Cerebellar cortex (tissue), 1 donor: ENCODE measurements around the gene DIO3.
"Not testable (repeated sequence)": the region's sequence is repeated elsewhere in the genome, so short reads cannot be mapped to it uniquely, and the experiment has no call there.

Experiments used
- DNase-seq: peaks from one replicate; pipeline ENCODE4 v3.0.0-alpha.2; 2015; ENCODE audit warnings: low spot score

Gene DIO3

DNA sequence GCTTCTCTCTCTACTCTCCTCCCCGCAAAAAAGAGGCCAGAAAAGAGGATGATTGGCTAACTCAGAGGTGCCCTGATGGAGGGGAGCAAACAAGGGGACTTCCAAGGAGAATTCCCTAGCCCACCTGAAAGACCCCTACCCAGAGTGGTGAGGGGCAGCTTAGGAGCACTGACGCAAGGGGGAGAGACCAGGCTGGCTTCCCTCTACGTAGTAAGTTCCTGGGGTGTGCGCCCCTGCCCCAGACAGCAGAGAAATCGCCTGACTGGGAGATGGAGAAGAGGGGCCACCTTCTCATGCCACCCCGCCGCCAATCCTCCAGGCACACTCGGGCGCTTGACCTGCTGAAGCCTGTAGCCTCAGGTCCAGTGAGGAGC is 2.1 kb upstream of the DIO3 start:
- DNase-seq, result no peak

- DNase-seq, result no peak
These were observed 1.4 kb upstream of the DIO3 start for GRCh38 chr14:101559624-101560533.

DNA sequence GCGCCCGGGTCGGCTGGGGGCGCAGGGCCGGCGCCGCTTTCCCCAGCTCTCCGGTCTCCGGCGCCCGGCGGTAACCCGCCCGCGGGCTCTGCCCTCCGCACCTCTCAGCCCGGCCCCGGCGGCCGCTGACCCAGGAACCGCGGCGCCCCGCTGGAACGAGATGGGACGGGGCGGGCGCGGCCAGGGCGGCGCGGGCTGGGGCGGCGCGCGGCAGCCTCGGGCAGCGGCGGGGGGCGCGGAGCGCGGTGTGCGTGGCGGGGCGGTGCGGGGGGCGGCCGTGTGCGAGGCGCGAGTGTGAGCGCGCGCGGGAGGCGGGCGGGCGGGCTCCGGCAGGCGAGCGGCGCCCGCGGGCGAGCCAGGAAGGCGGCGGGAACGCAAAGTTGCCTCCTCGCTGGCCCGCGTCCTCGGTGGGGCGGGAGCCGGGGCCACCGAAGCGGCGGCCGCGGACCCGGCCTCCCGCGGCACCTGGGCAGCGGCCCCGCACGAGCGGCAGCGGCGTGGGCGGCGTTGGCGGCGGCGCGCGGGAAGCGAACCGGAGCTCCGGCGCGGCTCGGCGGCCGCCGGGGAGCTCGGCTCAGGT is 671 bp upstream of the DIO3 start:
- no peak for DNase-seq

DNA sequence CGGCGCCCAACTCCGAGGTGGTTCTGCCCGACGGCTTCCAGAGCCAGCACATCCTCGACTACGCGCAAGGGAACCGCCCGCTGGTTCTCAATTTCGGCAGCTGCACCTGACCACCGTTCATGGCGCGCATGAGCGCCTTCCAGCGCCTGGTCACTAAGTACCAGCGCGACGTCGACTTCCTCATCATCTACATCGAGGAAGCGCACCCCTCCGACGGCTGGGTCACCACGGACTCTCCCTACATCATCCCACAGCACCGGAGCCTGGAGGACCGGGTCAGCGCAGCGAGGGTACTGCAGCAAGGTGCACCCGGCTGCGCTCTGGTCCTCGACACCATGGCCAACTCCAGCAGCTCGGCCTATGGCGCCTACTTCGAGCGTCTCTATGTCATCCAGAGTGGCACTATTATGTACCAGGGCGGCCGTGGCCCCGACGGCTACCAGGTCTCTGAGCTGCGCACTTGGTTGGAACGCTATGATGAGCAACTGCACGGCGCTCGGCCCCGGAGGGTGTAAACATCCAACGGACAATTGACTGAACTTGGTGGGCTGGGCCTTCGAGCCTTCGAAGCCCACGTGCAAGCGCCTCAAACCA is 699 bp downstream of the DIO3 start:
- DNase-seq, result no peak

DNA sequence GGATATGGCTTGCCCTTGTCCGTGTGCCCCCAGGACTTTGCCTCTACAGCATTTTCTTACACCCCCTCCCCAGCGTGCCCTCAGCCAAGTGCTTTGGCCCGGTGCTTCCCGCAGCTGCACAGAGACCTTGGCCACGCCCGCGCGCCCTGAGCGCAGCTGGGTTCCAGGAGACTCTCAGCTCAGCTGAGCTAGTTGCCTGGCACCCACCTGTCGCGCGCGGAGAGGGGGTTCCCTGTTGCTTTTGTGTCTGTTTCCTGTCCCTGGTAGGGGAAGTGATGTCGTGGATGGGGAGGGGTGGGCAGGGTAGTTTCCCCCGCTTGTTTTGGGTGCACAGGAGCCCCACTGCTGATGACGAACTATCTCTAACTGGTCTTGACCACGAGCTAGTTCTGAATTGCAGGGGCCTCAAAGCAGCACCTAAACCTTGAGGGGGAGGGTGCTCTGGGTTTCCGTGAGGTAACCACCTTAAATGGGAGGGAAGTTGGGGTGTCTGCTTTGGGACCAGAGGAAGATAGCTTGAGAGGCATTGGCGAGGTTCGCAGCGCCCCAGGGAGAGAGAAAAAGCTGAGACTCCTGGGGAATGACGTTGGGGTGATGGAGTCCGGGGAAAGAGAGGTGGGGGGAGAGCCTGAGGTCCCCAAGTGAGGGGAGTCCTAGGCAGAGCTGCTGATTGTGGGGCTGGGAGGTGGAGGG is 1.5 kb downstream of the DIO3 start:
- no peak for DNase-seq

- no peak for DNase-seq
These were observed 2.0 kb downstream of the DIO3 start for GRCh38 chr14:101563352-101563653.

DNA sequence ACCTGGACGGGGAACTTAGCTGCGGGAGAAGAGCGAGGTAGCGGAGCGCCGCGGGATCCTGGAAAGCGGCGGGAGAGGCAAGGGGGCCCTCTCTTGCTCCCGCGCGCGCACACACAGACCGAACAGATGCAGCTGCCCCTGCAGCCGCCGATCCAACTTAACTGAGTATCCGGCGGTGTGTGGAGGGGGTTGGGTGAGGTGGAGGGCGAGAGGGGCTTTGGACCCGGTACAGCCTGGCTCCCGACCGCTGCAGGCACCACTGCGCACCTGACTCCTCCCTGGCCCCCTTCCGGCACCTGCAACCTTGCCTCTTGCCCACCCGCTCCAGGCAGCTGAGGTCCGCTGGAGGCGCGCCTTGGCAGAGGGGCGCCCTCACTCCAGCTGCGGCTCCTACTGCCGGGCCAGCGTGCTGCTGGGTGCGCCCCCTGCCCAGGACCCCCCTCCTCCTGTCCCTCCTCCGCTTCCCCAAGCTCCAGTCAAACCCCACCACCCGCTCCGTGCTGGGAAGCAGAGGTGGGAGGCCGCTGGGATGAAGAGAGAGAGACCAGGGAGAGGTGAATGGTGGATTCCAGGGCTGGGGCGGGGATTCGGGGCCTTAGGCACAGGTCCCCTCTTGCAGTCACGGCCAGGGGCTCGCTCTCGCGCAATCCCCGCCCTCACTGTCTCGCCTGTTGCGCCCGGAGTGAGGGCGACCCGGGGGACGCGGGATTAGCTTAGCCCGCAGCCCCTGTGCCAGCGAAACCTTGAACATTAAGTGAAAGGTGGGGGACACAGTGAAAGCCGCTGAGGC is 2.6 kb downstream of the DIO3 start:
- no peak for DNase-seq

DNA sequence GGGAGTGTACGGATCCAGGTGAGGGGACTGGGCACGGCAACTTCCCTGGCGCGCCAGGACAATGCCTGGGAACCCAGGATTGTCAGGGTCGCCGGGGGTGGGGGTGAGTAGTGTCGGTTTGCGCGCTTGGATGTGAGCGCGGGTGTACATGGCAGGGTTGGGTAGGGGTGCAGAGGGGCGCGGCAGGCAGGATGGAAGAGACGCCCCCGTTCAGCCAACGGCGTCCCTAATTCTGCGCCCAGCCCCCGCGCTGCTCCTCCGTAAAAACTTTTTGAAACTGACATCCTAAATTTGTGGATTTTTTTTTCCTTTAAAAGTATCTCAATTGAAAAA is 3.1 kb downstream of the DIO3 start:
- DNase-seq, result no peak

DNA sequence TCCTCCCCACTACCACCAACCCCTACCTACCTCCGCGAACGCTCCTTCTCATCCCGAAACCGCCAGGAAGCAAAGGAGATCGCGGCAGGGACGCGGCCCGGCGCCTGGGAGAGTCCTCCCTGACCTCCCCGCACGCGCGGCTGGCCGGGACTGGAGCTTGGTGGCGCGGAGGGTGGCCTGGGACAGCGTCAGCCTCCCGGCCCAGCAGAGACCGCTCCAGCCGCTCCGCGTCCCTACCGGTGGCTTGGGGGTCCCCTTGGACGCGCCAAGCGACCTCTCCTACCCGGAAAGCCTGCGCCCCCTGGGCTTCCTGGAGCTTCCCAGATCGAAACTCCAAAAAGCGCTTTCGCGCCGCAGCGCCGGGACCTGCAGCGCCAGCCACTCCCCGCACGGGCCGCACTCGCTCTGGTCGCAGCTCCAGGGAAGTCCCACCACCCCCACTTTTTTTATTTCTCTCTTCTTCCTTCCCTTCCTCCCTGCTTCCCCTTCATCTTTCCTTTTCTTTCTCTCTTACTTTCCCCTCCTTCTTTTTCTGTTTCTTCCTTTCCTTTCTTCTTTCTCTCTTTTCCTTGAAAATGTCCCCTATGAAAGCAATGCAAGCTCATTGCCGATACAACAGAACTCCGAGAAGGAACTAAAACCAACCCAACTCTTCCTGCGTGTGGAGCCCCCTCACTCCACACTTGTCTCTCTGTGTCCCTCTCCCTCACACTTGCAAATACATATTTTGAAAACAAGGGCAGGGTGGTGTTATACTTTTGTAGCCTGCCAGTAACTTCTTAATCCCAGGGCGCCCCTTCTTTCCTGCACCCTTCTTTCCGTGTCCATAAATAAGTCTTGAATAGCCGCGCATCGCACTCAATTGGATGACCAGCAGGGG is 3.8 kb downstream of the DIO3 start:
- DNase-seq, result no peak

DNA sequence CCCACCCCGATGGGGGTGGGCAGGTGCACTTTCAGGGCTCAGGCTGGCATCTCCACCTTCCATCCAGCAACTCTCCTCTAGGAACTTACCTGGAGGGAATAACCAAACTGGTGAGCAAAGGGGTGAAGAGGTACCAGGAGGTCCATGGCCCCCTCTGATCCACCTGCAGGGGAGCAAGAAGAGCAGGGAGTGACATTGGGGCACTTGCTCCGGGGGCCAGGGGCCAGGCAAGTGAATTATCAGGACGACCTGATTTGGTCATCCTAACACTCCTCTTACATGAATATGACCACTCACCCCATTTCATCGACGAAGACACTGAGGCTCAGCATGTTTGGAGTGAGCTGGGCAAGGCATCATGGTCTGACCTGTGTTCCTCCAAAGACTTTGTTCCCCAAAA is 6.0 kb downstream of the DIO3 start:
- no peak for DNase-seq

DNA sequence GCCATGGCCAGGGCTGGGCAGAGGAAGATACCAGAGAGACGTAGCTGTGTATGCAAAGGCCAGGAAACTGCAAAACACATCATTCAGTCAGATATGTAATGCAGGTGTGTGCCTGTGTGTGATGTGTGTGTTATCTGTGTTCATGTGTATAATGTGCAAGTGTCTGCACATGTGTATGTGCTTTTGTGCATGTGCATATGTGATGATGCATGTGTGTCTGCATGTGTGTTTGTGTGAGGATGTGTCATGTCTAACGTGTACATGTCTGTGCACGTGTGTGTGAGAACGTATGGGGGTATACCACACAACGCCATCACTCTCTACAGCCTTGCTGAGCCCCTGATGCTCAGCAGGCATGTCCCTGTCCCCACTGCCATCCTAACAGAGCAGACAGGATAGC is 9.7 kb downstream of the DIO3 start:
- DNase-seq, result no peak

GRCh38 chr14:101572526-101572925 is 11.2 kb downstream of the DIO3 start:
- not testable (repeated sequence) for DNase-seq

DNA sequence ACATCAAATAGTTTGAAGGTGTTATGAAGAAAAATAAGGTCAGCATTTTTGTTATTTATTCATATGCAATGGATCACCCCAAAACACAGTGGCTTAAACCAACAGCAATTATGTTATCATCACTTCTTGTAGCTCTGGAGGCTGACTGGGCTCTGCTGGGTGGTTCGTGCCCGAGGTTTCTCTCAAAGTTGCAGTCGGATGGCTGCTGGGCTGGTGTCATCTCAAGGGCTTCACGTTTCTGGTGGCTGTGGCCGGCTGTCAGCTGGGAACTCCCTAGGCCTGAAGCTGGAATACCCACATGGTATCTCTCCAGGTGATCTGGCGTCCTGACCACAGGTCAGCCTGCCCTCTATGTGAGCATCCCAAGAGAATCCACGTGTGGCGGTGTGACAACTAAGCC is 12.0 kb downstream of the DIO3 start:
- no peak for DNase-seq

DNA sequence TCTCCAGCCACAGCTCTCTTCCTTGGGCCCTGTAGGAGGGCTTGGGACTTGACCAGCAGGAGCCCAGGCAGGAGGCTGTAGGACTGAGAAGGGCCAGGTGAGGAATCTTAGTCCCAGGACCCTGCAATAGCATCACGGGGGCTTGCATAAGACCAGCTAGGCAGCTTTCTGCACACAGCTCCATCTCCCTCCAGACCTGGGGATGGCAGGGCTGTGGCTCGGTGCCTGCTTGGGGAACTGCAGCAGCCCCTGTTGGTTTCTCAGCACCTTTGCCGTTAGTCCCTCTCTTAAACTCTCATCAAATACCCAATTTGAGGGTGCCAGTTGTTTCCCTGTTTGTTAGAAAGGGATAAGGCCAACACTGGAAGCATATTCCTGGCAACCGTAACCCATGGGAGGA is 14.3 kb downstream of the DIO3 start:
- no peak for DNase-seq

DNA sequence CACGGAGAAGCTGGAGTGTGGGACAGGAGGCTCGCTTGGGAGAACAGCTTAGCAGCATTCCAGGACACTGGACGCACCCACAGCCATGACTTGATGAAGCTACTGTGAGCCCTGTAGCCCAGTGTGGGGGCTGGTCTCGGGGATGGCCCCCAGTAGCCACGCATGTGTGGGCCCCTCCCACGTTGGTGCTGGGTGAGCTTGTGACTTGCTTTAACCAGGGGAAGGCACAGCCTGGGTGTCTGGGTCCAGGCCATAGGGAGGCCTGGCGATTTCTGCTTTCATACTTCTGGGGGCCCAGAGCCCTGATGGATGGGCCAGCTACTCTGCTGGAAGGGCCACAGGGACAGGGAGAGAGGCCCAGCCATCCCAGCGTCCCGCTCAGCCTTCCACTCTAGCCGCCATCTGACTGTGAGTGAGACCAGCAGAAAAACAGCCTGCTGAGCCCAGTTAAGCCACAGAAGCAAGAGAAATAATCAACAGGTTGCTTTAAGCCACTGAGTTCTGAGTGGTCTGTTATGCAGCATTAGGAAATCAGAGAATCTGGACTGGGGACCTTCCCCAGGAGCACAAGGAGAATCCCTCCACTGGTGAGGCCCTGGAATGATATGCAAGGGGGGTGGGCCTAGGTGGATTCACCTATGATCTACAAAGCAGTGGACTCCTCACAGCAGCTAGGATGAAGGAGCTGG is 16.1 kb downstream of the DIO3 start:
- no peak for DNase-seq

DNA sequence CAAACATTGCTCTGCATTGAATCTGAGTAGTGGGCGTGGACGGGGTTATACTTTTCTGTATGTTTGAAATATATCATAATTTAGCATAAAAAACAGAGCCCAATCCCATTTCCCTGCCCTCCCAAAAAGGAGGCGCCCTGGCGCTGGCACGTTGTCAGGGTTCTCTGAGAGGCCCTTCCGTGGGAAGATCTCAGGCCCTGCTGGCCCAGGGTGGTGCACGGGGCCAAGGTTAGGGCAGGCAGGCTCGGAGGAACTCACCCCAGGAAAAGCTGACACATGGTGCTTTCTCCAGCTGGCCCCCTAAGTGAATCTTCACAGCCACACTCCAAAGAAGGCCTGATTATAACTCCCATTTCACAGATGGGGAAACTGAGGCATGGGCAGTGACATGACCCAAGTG is 17.2 kb downstream of the DIO3 start:
- DNase-seq, result no peak

DNA sequence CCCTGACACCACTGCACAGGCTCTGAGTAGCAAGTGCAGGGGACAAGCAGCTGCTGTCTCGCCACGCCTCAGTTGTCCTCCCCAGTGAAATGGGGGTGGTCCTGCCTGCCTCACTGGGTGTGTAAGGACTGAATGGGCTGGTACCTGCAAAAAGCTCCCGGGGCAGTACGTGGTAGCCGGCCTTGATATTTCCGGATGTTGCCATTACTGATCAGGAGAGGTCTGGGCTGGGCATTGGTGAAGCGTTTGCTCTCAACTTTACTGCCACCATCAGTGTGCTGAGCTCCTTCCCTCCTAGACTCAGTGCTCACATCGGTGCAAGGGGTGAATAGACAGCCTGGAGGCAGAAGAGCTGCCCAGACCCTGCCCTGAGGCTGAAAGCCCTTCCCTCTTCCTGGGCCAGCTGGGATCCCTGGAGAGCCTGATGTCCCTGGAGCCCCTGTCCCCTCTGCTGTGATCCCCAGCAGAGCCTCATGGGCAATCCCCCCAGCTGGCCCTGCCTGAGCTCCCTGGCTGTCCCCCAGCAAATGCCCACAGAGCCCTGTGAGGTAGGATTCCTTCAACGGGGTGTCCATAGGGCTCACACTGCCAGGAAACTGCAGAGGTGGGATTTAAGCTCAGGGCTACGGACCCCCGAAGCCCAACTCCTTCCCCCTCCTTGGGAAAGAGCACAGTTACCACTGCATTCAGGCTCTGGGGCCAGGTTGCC is 18.2 kb downstream of the DIO3 start:
- DNase-seq, result no peak

GRCh38 chr14:101581806-101582205 is 20.5 kb downstream of the DIO3 start:
- no peak for DNase-seq

GRCh38 chr14:101582294-101582693 is 21.0 kb downstream of the DIO3 start:
- peak; percentile 65 for DNase-seq
